Measurements from ENCODE around the gene POLR2J3.
"Not testable (repeated sequence)": the region's sequence is repeated elsewhere in the genome, so short reads cannot be mapped to it uniquely, and the experiment has no call there.

POLR2J3 gene

DNA sequence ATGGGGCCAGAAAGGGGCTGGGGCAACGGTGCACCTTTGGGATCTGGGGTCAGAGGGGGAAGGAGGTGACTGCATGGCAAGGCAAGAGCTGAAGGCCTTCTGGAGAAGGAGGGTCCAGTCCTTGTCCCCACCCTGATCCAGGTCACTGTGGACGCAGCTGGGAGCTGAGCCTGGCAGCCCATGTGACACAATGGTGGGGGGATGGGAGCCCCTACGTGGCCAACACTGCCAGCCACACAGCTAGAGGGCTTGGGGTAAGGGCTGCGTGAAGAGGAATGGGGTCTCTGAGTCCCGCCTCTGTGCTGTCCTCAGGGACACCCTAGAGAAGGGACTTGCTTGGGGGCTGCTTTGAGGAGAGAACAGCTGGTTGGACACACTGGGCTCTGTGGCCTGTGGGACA is 9.3 kb upstream of the POLR2J3 start:
- DNase-seq = not testable (repeated sequence)

DNA sequence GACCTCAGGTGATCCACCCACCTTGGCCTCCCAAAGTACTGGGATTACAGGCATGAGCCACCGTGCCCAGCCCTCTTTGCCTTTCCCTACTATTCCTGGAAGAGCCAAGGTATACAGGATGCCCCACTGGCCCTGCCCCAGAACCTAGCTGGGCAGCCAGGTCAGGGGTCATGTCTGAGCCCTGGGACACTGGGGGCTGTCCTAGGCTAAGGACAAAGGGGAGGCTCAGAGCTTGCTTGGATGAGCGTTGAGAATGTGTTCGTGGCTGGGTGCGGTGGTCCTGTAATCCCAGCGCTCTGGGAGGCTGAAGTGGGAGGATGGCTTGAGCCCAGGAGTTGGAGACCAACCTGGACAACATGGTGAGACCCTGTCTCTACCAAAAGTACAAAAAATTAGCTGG is 6.1 kb upstream of the POLR2J3 start:
- not testable (repeated sequence) for DNase-seq

DNA sequence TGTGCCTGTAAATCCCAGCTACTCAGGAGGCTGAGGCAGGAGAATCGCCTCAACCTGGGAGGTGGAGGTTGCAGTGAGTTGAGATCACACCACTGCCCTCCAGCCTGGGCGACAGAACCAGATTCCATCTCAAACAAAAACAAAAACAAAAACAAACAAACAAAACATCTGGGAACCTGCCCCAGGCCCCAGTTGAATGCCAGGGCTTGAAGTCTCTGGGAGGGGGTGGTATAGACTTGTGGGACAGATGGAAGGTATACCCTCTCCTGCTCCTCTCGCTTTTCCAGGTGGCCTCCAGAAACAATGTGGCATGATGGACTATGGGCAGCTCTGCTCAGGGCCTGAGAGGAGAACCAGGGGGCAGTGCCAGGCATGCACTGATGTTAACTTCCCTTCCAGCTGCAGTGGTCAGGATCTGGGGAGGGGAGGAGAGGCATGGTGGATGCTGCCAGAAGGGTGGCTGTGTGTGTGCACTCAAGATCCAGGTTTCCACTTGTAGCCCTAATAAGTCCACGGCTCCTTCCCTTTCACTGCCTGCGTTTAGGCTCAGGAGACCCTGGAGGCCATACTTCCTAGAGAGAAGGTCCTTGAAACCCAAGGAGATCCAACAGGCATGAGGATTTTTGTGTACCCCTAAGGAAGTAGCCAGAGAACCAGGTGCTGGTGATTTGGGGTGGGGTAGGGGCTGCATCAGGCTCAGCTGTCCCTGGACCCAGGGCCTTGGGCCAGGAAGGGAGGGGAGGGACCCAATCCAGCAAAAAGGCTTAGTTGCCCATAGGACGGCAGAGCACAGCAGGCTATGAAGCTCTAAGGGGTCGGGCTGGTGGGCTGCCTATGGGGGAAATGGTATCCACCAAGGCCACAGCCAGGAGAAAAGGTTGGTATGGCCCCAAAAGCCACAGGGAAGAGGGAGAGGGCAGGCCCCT is 5.2 kb upstream of the POLR2J3 start:
- not testable (repeated sequence) for DNase-seq

DNA sequence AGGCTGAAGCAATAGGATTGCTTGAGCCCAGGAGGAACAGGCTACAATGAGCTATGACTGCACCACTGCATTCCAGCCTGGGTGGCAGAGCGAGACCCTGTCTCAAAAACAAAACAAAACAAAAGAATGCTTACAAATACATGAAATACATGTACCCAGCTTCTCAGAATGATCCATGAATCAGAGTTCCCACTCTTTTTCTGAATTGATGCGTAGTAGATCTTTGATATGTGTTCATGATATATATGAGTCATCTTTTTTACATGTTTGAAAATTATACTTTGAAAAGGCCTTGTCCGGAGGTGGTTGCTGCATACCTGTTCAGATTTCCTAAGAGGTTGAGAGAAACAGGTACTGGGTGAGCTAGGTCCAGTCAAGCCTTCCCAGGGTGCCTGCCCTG is 4.0 kb upstream of the POLR2J3 start:
- not testable (repeated sequence) for DNase-seq

DNA sequence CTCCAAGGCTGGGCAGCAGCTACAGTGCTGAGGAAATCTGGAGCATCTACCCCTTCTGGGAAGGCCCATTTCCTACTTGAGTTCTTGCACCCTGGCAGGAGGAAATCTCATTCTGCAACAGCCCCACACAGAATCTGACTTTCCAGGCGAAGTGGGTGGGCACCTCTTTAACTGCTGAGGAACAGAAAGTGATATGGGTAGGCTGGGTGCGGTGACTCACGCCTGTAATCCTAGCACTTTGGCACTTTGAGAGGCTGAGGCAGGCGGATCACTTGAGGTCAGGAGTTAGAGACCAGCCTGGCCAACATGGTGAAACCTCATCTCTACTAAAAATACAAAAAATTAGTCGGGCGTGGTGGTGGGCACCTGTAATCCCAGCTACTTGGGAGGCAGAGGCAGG is 2.2 kb upstream of the POLR2J3 start:
- not testable (repeated sequence) for DNase-seq

DNA sequence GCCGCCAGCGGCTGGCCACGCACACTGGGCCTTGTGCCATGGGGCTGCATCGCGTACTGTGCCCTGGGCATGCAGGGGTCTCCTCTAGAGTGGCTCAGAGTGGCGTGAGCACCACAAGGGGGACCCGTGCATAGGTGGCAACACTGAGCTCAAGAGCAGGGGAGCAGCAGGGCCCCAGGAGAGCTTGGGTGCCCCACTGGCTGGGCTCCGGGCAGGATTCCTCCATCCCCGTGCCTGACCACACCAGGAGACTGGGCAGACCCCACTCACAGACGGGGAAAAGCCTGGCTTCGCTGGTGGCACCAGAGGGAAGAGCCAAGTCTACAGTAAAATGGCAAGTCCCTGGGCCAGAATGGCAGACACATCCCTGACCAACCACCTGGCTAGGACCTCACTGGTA is 3.8 kb downstream of the POLR2J3 start:
- DNase-seq = not testable (repeated sequence)

DNA sequence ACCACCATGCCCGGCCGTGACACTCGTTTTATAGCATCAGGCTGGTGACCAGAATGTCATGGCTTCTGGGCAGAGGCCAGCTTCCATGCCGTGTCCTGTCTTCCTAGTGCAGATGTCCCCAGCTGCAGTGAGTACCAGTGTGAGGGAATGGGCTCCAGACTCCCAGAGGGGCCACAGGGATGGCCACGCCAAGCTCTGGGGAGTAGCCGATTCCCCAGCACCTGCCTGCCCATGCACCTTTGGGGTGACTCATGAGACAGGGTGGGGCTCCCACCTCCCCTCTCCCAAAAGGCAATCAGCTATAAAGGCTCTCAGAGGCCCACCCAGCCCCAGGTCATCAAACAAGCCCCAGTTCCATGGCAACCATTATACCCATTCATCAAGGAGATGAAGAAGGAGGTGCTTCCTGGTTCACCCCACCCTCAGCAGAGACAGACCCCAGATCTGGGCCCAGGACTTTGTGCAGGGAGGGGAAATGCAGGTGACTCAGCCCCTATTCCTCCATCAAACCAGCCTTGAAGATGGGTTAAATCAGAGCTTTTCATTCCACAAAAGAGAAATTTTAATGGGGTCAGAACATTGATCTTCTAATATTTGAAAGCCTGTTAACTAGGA is 21.5 kb downstream of the POLR2J3 start, which contains the start of gene SPDYE2:
SPDYE2 (plus strand) TSS at position 419 of the 615 bp plus-strand sequence. CDS start 2,030 bp downstream, outside the sequence.
- DNase-seq = not testable (repeated sequence)

DNA sequence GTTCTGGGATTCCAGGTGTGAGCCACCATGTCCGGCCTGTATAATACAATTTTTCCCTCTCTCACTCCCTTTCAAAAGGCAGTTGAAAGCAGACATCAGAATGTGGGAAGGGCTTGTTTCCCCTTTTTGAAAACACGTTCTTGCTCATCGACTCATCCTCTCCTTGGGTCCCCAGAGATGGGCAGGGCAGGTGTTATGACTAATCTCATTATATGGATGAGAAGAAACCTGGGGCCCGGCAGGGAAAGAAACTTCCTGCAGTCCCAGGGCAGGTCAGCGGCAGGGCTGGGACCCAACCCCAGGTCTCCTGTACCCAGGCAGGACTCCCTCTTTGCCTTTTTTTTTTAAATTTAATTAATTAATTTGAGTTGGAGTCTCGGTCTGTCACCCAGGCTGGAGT is 26.0 kb downstream of the POLR2J3 start:
- not testable (repeated sequence) for DNase-seq

DNA sequence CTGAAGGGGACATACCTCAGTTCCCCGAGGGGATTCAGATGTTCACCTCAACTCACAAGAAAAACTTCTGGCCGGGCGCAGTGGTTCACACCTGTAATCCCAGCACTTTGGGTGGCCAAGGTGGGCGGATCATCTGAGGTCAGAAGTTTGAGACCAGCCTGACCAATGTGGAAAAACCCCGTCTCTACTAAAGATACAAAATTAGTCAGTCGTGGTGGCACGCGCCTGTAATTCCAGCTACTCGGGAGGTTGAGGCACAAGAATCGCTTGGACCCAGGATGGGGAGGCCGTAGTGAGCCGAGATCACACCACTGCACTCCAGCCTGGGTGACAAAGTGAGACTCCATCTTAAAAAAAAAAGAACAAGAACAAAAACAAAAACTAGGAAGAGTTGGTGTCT is 27.1 kb downstream of the POLR2J3 start:
- not testable (repeated sequence) for DNase-seq

DNA sequence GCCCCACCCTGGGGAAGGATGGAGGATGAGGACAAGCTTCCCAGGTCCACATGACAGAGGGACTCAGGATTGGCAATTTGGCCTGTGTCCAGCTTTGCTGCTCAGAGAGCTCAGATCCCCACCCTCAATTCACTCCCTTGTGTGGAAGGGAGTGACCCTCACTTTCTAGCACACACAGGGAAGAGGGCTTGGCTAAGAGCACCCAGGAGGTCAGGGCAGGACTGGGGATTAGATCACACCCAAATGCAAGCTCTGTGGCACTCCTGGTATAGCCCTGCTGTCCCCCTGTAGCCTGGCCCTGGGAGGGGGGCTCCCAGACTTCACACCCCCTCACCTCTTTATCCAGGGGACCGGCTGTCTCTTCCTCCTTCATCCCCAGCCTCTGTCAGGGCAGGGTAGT is 28.0 kb downstream of the POLR2J3 start:
- DNase-seq = not testable (repeated sequence)

DNA sequence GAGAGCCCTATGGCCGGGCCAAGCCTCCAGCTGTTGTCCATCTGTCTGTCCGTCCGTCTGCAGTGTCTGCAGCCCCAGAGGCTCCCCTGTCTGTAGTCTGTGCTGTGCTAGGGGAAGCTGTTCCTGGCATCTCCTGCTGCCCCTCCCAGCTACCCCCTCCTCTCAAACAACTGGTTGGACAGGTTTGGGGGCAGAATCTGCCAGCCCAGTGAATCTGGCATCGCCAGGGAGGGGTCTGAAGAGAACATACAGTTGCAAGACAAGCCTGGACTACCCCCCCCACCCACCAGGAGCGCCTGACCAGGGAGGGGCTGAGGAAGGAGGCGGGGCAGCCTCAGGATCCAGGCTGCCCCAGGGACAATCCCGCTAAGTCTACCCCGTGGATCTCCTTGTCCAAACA is 28.8 kb downstream of the POLR2J3 start, which contains the start of gene UPK3BL2:
UPK3BL2 (minus strand) TSS at position 101 of the 400 bp plus-strand sequence; CDS start at position 41, 60 bp downstream.
- not testable (repeated sequence) for DNase-seq

DNA sequence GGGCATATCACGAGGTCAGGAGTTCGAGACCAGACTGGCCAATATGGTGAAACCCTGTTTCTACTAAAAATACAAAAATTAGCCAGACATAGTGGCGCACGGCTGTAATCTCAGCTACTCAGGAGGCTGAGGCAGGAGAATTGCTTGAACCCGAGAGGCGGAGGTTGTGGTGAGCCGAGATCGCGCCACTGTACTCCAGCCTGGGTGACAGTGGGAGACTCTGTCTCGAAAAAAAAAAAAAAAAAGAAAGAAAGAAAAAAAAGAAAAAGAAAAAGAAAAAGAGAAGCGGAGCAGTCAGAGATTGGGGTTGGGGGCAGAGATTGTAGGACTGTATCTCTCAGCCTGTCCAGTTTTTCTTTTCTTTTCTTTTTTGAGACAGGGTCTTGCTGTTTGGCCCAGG is 29.6 kb downstream of the POLR2J3 start:
- DNase-seq = not testable (repeated sequence)

DNA sequence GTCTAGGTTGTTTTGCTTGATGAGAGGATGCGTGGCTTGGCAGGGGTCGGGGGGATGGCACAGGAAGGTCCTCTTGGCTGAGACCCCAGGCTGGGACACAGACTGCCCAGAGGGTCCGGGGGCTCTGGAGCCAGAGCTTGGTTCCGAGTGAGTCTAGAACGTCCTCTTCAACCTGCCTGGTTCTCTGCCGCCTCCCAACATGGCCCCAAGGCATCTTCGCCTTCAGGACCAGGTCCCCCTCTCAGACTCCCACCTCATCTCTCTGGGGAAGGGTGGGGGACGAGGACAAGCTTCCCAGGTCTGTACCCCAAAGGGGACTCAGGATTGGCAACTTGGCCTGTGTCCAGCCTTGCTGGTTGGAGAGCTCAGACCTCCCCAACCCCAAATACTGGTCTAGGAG is 30.3 kb downstream of the POLR2J3 start:
- not testable (repeated sequence) for DNase-seq

DNA sequence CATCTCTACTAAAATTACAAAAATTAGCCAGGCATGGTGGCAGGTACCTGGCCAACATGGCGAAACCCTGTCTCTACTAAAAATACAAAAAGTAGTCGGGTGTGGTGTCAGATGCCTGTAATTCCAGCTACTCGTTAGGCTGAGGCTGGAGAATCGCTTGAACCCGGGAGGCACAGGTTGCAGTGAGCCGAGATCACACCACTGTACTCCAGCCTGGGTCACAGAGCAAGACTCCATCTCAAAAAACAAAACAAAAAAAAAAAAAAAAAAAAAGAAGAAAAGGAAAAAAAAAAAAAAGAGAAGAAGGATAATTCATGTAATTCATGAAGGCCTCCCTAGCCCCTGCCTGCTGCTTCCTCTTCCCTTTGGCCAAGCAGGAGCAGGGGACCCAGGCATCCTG is 31.8 kb downstream of the POLR2J3 start:
- DNase-seq = not testable (repeated sequence)

DNA sequence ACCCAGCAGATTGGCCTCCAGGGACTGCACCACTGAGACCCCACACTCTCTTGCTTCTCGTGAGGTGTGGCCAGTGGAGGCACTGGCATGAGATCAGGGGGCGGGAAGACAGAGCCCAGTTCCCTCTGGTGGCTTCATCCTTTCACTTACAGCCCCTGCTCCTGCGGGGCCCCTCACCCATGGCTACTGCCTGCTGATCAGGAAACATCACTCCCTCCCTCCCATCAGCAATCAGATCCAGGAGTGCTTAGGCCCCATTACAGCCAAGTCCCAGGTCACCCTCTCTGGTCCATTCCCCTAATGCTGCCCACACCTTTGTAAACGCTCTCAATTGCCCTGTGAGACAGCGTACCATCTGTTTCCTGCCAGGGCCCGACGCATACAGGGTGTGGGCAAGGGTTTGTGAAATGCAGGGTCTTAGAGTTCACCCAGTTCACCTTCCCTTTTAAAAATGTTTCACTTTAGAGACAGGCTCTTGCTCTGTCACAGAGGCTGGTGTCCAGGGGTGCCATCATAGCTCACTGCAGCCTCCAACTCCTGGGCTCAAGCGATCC is 37.2 kb downstream of the POLR2J3 start:
- not testable (repeated sequence) for DNase-seq

DNA sequence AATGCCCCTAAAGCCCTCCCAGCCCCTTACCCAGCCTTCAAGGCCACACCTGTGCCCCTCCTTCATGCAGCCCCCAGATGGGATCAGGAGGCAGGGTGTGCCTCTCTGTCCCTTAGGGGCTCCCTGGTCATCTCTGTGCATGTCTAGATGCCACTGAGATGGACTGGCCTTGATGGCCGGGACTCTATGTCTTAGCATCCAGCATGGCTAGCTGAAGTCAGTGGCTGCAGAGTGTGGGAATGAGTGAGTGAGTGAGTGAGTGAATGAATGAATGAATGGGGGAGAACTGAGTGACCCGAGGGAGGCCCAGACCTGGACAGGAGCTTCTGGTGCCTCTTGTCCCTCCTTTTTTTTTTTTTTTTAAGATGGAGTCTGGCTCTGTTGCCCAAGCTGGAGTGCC is 40.3 kb downstream of the POLR2J3 start:
- DNase-seq = not testable (repeated sequence)

DNA sequence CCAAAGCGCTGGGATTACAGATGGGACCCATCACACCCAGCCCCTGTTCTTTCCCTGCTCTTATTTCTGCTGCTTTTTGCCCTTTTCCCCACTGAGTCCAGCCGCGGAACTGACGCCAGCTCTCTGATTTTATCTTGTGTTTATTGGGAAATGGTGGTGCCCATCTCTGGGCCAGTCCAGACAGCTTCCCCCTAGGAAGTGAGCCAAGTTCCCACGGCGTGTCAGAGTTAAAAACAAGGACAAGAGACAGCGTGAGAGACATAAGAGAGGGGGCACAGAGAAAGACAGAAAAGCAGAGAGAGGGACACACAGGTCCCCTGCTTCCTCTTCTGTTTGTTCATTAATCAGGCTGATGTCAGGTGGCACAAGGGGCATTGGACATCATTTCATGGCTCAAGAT is 40.8 kb downstream of the POLR2J3 start:
- DNase-seq = not testable (repeated sequence)

DNA sequence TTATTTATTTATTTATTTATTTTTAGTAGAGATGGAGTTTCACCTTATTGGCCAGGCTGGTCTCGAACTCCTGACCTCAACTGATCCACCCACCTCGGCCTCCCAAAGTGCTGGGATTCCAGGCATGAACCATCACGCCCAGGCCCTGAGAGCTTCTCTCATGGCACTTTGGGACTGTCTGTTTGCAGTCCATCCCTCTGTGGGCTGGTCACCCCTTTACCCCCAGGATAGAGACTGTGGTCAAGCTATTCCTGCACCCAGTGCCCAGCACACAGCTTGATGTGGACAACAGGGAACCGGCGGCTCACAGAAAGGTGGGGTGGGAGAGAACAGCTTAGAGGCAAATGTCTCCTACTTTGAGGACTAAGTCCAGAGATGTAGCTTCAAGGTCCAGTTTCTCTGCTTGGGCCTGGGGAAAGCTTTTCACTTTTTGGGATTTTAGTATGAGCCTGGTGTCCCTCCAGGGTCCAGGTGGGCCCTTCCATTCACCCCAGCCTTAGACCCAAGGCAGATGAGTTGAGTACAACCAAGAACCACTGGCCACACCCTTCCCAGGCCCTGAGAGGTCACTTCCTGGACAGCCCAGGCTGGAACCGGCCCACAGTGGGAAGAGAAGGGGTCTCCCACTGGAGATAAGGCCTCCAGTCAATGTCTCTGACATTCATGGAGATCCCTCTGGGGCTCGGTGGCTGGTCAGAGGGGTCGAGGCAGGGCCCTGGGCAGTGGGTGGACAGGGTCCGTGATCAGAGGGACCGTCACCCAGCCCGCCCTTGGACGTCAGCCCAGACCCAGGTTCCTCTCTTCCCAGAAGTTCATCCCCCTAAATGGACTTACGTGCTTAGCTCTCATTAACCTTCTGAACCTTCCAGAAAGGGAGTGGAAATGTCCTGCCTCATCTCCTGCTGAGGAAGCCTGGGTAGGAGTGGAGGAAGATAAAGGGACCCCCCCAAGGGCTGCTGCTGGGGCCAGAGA is 44.3 kb downstream of the POLR2J3 start:
- not testable (repeated sequence) for DNase-seq

DNA sequence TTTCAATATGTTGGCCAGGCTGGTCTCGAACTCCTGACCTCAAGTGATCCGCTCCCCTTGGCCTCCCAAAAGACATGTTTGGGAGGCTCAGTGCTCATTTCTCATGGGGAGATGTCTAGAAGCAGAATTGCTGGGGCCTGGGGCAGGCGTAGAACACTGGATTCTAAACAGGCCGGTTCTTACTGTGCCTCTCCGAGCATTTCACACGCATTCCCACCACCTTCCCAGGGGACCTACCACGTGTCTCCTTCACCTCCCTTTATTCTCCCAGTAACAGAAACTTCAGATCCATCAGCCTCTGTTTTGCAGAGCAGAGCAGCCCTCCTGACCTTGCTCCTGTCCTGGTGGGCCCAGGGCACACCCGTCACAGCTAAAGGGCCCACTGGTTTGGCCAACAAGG is 45.2 kb downstream of the POLR2J3 start:
- DNase-seq = not testable (repeated sequence)

DNA sequence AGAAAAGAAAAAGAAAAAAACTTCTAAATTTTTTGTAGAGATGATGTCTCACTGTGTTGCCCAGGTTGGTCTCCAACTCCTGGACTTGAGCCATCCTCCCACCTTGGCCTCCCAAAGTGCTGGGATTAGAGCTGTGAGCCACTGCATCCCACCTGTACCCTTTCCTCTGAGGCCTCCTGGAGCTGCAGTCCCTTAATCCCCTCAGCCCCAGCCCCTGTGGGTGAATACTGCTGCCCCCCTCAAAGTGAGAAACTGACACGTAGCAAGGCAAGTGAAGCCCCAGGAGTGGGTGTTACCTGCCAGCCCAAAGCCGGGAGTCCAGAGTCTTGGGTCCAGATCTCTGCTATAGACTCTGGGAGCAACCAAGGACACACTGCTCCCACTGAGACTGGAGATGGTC is 47.6 kb downstream of the POLR2J3 start:
- not testable (repeated sequence) for DNase-seq

DNA sequence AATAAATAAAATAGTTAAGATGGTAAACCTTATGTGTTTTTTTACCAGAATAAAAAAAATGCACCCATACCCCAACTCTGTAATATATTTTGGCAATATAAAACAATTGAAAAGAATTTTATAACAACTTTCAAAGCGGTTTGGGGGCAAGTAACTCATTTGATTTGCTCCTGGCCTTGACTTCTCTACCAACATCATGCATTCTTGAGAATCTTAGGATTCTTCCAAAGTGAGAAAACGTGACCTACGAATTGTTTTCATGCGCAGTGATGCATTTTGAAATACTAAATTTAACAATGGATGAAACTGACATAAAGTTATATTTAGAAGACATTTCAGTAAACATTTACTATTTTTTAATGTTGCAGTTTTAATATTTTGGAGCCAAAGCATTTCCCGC is 51.6 kb downstream of the POLR2J3 start:
- DNase-seq = not testable (repeated sequence)

DNA sequence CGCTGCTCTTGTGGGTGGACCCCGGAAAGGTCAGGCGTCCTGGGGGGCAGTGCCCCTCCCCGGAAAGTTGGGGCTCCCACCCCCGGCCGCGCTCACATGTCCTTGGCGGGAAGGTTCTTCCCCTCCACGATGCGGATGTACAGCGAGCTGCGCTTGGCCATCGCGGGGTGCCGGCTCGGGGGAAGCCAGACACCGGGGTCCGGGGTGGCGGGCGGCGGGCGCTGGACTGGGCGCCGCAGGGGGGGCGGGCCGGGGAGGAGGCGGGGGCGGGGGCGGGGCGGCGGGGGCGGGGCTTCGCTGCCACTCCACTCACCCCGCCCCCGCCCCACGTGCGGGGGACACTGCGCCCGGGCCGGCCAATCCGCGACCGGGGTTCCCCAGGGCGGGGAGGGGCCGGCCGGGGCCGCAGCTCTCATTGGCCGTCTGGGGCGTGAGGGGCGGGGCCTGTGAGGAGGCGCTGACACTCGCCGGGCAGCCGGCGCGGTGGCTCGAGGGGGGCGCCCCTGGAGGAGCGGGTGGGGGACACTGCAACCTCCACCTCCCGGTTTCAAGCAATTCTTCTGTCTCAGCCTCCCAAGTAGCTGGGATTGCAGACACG is 54.7 kb downstream of the POLR2J3 start, which contains the start of gene RASA4B:
RASA4B (minus strand) TSS at position 228 of the 598 bp plus-strand sequence; CDS start at position 161, 67 bp downstream.
- not testable (repeated sequence) for DNase-seq
